A549 (cell line): Measurements from ENCODE around the gene TSC22D1.

ENCODE experiments used
- EHMT2 ChIP-seq: fragments of 200-600 bp; sonication (generic); IDR thresholded peaks from 2 replicates; pipeline ENCODE4 v1.6.1; 2016; ENCODE audit warnings: antibody characterized with exemption, low read depth, mild to moderate bottlenecking, moderate library complexity
- KDM1A ChIP-seq: fragments of 200-600 bp; sonication (generic); IDR thresholded peaks from 2 replicates; pipeline ENCODE4 v1.6.1; 2016; ENCODE audit warnings: low read depth, mild to moderate bottlenecking
- POLR2A ChIP-seq: IDR thresholded peaks from 2 replicates; pipeline ENCODE4 v1.6.1; 2012; ENCODE audit warnings: mild to moderate bottlenecking, low read length
- SREBF2 ChIP-seq: fragments of 450-650 bp; IDR thresholded peaks from 2 replicates; pipeline ENCODE4 v1.6.1; 2014; ENCODE audit warnings: mild to moderate bottlenecking, moderate library complexity
- TF ChIP-seq, protein P1 (sequence below): fragments of >200 bp; sonication (Bioruptor Twin); formaldehyde crosslinking; IDR thresholded peaks from 3 replicates; pipeline ENCODE4 v1.5.1; 2016
- TF ChIP-seq, protein P2 (sequence below): IDR thresholded peaks from 2 replicates; pipeline ENCODE4 v1.6.1; 2012

DNA sequence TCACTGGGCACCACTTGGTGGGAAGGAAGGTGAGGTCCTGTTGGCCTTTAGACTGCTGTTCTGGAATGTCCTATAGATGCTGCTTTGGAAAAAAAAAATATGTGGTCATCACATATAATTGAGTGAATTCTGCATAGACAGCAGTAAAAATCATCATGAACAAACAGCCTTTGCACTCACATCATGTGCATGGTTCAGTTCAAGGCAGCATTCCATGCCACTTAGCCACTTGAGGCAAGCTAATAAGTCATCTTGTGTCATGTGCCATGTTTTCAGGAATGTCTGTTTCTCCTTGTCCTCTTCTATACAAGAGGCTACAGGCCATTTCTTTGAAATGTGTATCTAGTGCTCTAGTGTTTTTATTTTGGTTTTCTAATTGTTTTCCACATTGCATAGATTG, 43.9 kb upstream of the TSC22D1 start:
- TF ChIP-seq, protein P1, sequence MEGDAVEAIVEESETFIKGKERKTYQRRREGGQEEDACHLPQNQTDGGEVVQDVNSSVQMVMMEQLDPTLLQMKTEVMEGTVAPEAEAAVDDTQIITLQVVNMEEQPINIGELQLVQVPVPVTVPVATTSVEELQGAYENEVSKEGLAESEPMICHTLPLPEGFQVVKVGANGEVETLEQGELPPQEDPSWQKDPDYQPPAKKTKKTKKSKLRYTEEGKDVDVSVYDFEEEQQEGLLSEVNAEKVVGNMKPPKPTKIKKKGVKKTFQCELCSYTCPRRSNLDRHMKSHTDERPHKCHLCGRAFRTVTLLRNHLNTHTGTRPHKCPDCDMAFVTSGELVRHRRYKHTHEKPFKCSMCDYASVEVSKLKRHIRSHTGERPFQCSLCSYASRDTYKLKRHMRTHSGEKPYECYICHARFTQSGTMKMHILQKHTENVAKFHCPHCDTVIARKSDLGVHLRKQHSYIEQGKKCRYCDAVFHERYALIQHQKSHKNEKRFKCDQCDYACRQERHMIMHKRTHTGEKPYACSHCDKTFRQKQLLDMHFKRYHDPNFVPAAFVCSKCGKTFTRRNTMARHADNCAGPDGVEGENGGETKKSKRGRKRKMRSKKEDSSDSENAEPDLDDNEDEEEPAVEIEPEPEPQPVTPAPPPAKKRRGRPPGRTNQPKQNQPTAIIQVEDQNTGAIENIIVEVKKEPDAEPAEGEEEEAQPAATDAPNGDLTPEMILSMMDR, result no peak
- TF ChIP-seq EHMT2, result no peak
- no peak for TF ChIP-seq POLR2A
- no peak for TF ChIP-seq SREBF2
- TF ChIP-seq, protein P2, sequence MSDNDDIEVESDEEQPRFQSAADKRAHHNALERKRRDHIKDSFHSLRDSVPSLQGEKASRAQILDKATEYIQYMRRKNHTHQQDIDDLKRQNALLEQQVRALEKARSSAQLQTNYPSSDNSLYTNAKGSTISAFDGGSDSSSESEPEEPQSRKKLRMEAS, result no peak
- TF ChIP-seq KDM1A, result no peak
